Lower lobe of right lung (tissue), 2 donors: ENCODE measurements around the gene E2F3. TPM values are rescaled to one million over a fixed set of nuclear protein-coding genes. Genes with fewer than 3 reads are reported as not detected.

Experiments
- ATAC-seq, 2 donors: fragments of 200-7000 bp; cut with Tn5 transposase; one replicate each; pipeline ENCODE4 v1.9.1; 2020 to 2022; ENCODE audit warnings: mild to moderate bottlenecking in 2 of 2, moderate library complexity in 2 of 2
- DNase-seq: peaks from one replicate; pipeline ENCODE4 v3.0.0-alpha.2; 2020
- H3K27ac ChIP-seq: fragments of 200-600 bp; one replicate; pipeline ENCODE4 v1.8.0; 2022
- H3K27me3 ChIP-seq: fragments of 200-600 bp; one replicate; pipeline ENCODE4 v1.8.0; 2022; ENCODE audit warnings: low read depth
- H3K36me3 ChIP-seq: fragments of 200-600 bp; one replicate; pipeline ENCODE4 v1.8.0; 2022; ENCODE audit warnings: mild to moderate bottlenecking
- H3K4me1 ChIP-seq: fragments of 200-600 bp; one replicate; pipeline ENCODE4 v1.8.0; 2022
- H3K4me3 ChIP-seq: fragments of 200-600 bp; one replicate; pipeline ENCODE4 v1.8.0; 2022; ENCODE audit warnings: mild to moderate bottlenecking
- H3K9me3 ChIP-seq: fragments of 200-600 bp; one replicate; pipeline ENCODE4 v1.8.0; 2022
- CTCF ChIP-seq: fragments of 200-600 bp; IDR thresholded peaks from one replicate; pipeline ENCODE4 v1.8.0; 2022; ENCODE audit warnings: antibody characterized with exemption, mild to moderate bottlenecking
- intact Hi-C: fragments of 100-400 bp; cut with DNase I; formaldehyde crosslinking; loops from one replicate; pipeline ENCODE4 v1.11.0; 2022
- total RNA-seq: library from RNA; stranded (reverse); fragmentation: NEBNext Ultra II Directional; extraction: Animal tissue kit (Norgen Biotek cat#: 25700); gene quantifications from one replicate; pipeline ENCODE4 v1.2.1, GENCODE V29; 2021
- donor health status: DM: no; HTN: yes; CAD: no; lungs with severe emphysema.

The E2F3 gene
- total RNA-seq, 1 donor from 2014 or later, result 9.8 TPM

- H3K4me1 ChIP-seq, result no peaks in the 10 kb centered on the region
- H3K27me3 ChIP-seq, result no peaks in the 10 kb centered on the region
- no peak overlapping the region for H3K27ac ChIP-seq
- no peak for TF ChIP-seq CTCF
- H3K9me3 ChIP-seq, result no peaks in the 10 kb centered on the region
- DNase-seq, result no peak
- ATAC-seq, result no peak
- no peak overlapping the region for H3K4me3 ChIP-seq
- intact Hi-C loops, result no loop called here
- H3K36me3 ChIP-seq, result no peaks in the 10 kb centered on the region
Observed at GRCh38 chr6:20389066-20389465, 12.6 kb upstream of the E2F3 start.

- DNase-seq, result no peak
- no peak for ATAC-seq
- Histone ChIP-seq H3K27me3 (no peaks in the 10 kb centered on the region), H3K9me3 (no peaks in the 10 kb centered on the region), H3K36me3 (no peaks in the 10 kb centered on the region), H3K4me3 (no peak overlapping the region), H3K4me1 (no peaks in the 10 kb centered on the region), H3K27ac (no peak overlapping the region)
- intact Hi-C loops, result no loop called here
- TF ChIP-seq CTCF, result no peak
Observed at GRCh38 chr6:20393297-20393696, 8.4 kb upstream of the E2F3 start.

GRCh38 chr6:20399518-20399917, 2.2 kb upstream of the E2F3 start:
- DNase-seq (no peak), ATAC-seq (no peak)
- no peaks in the 10 kb centered on the region for H3K36me3 ChIP-seq
- no peaks in the 10 kb centered on the region for H3K9me3 ChIP-seq
- peaks cover 6% of the 10 kb centered on the region for H3K4me1 ChIP-seq
- H3K4me3 ChIP-seq, result no peak overlapping the region
- intact Hi-C loops, result no loop called here
- no peak overlapping the region for H3K27ac ChIP-seq
- no peaks in the 10 kb centered on the region for H3K27me3 ChIP-seq
- TF ChIP-seq CTCF, result no peak

GRCh38 chr6:20400456-20401204, 1.0 kb upstream of the E2F3 start:
- peak overlapping the region; percentile 79 for H3K4me3 ChIP-seq
- peak overlapping the region; percentile 77 for H3K27ac ChIP-seq
- intact Hi-C loops, result loop anchor here (10.0 kb wide), 1 partner anchor 124 kb away; no protein-coding TSS in a partner anchor
- H3K27me3 ChIP-seq, result no peaks in the 10 kb centered on the region
- H3K4me1 ChIP-seq, result peaks cover 12% of the 10 kb centered on the region
- TF ChIP-seq CTCF, result peak; percentile 32
- H3K9me3 ChIP-seq, result no peaks in the 10 kb centered on the region
- no peak for ATAC-seq
- no peaks in the 10 kb centered on the region for H3K36me3 ChIP-seq
- DNase-seq, result no peak

DNA sequence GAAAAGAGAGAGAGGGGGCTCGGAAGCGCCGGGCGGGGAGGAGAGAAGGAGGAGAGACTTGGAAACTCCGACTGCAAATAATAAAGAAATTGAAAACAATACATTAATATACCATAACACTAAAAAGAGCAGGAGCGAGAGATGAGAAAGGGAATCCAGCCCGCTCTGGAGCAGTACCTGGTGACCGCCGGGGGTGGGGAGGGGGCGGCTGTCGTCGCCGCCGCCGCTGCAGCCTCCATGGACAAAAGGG, 338 bp downstream of the E2F3 start:
- no peak for TF ChIP-seq CTCF
- Histone ChIP-seq H3K4me1 (peaks cover 12% of the 10 kb centered on the region), H3K9me3 (no peaks in the 10 kb centered on the region), H3K4me3 (peak overlapping the region; percentile 79), H3K36me3 (no peaks in the 10 kb centered on the region), H3K27ac (peak overlapping the region; percentile 81), H3K27me3 (no peaks in the 10 kb centered on the region)
- DNase-seq, result no peak
- no peak for ATAC-seq
- intact Hi-C loops, result loop anchor here (10.0 kb wide), 1 partner anchor 123 kb away; no protein-coding TSS in a partner anchor
